OCI-LY7 (cell line): ENCODE measurements around the gene SMIM35.

ENCODE experiments used
- EZH2phosphoT487 ChIP-seq: fragments of 200-600 bp; sonication (generic); IDR thresholded peaks from 2 replicates; pipeline ENCODE4 v1.6.1; 2018; ENCODE audit warnings: low read depth, borderline replicate concordance, mild to moderate bottlenecking, mixed run types, antibody characterized with exemption, low read length, moderate library complexity, mixed read lengths
- TF ChIP-seq, protein P1 (sequence below): fragments of 200-600 bp; sonication (generic); conservative IDR thresholded peaks from 2 replicates; pipeline ENCODE4 v1.5.1; 2014; ENCODE audit warnings: mild to moderate bottlenecking, antibody characterized with exemption, low read length, moderate library complexity, mixed read lengths

DNA sequence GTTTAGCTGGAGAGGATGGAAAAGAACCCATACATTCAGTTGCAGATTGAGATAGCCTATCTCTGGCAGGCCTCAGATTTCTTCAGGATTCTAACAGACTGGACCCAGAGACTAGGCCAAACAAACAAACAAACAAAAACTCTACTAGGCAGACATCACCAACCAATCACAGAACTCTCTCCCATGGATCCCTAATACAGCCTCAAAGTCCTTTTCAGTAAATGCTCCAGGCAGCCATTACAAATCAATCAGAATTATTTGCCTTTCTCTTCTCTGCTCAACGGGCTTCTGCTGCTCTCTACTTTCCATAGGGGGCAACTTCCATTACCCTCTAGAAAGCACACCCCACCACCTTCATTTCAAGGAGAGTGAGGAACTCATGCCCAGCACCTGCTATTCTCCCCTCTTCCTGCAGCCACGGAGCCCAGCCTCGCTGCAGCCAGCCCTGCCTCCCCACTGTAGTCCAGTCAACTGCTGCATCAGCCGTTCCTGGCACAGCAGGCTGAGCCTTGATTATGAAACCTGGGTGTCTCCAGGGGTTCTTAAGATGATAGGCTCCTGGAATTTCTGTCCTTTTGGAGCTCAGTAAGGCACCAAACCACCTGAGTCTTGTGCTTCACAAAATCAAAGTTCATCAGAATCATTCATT lies 19.0 kb upstream of the SMIM35 start:
- TF ChIP-seq, protein P1, sequence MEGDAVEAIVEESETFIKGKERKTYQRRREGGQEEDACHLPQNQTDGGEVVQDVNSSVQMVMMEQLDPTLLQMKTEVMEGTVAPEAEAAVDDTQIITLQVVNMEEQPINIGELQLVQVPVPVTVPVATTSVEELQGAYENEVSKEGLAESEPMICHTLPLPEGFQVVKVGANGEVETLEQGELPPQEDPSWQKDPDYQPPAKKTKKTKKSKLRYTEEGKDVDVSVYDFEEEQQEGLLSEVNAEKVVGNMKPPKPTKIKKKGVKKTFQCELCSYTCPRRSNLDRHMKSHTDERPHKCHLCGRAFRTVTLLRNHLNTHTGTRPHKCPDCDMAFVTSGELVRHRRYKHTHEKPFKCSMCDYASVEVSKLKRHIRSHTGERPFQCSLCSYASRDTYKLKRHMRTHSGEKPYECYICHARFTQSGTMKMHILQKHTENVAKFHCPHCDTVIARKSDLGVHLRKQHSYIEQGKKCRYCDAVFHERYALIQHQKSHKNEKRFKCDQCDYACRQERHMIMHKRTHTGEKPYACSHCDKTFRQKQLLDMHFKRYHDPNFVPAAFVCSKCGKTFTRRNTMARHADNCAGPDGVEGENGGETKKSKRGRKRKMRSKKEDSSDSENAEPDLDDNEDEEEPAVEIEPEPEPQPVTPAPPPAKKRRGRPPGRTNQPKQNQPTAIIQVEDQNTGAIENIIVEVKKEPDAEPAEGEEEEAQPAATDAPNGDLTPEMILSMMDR, result no peak
- no peak for TF ChIP-seq EZH2phosphoT487
